A549 (cell line): ENCODE data around the gene SLC32A1. TPM values are rescaled to one million over a fixed set of nuclear protein-coding genes. Genes with fewer than 3 reads are reported as not detected.

Experiments used
- ATAC-seq, 2 experiments: fragments of 200-7000 bp in 1 of 2; fragments of >200 bp in 1 of 2; cut with Nextera tagmentation in 1 of 2; cut with Tn5 transposase in 1 of 2; 3 replicates each; pipeline versions ENCODE4 v1.8.0 to v1.9.1; 2018 to 2020; ENCODE audit warnings: mild to moderate bottlenecking in 1 of 2, moderate library complexity in 1 of 2
- CTCF ChIA-PET: fragments of 300-600 bp; sonication (Branson Sonifier 250); formaldehyde crosslinking; extraction: SDS; loops from one replicate; lab custom pipeline; 2021; ENCODE audit warnings: antibody characterized with exemption, inconsistent platforms; lab: Yijun Ruan, JAX
- POLR2A ChIA-PET: fragments of 350-600 bp; formaldehyde crosslinking; extraction: SDS; loops from one replicate; lab custom pipeline; 2021; ENCODE audit warnings: antibody characterized with exemption, inconsistent platforms; lab: Yijun Ruan, JAX
- DNase-seq, 2 experiments: peaks; one replicate each; pipeline versions ENCODE4 v3.0.0 to v3.0.0-alpha.2; 2011 to 2016; ENCODE audit warnings: low read depth in 1 of 2, low spot score in 1 of 2
- FAIRE-seq: peaks from 2 replicates; lab custom pipeline; 2011; peaks lifted over from hg19 to GRCh38; lab: Jason Lieb, UNC
- H3K27ac ChIP-seq, 2 experiments: fragments of >200 bp; sonication (Bioruptor Twin); formaldehyde crosslinking; 3 replicates each; pipeline ENCODE4 v1.5.1; 2016 to 2017
- H3K4me1 ChIP-seq: fragments of >200 bp; sonication (Bioruptor Twin); formaldehyde crosslinking; 3 replicates; pipeline ENCODE4 v1.6.1; 2016
- H3K4me2 ChIP-seq: fragments of >200 bp; sonication (Bioruptor Twin); formaldehyde crosslinking; 3 replicates; pipeline ENCODE4 v1.6.1; 2016
- H3K4me3 ChIP-seq: fragments of >200 bp; sonication (Bioruptor Twin); formaldehyde crosslinking; 3 replicates; pipeline ENCODE4 v1.5.1; 2016
- H3K9me3 ChIP-seq: fragments of >200 bp; sonication (Bioruptor Twin); formaldehyde crosslinking; 3 replicates; pipeline ENCODE4 v1.6.1; 2016
- BCL3 ChIP-seq: fragments of >200 bp; sonication (Bioruptor Twin); formaldehyde crosslinking; IDR thresholded peaks from 3 replicates; pipeline ENCODE4 v1.6.1; 2016
- BHLHE40 ChIP-seq: IDR thresholded peaks from 2 replicates; pipeline ENCODE4 v1.6.1; 2012; ENCODE audit warnings: low read depth, low read length, inconsistent platforms
- CBX8 ChIP-seq: fragments of 200-600 bp; sonication (generic); IDR thresholded peaks from 2 replicates; pipeline ENCODE4 v1.6.1; 2016
- CTCF ChIP-seq: fragments of >200 bp; sonication (Bioruptor Twin); formaldehyde crosslinking; IDR thresholded peaks from 3 replicates; pipeline ENCODE4 v1.5.1; 2016
- EP300 ChIP-seq, 2 experiments: fragments of >200 bp; sonication (Bioruptor Twin); formaldehyde crosslinking; IDR thresholded peaks; 2 replicates in 1 of 2; 3 replicates in 1 of 2; pipeline ENCODE4 v1.6.1; 2016 to 2017
- FOSL2 ChIP-seq, 2 experiments: fragments of 450-650 bp in 1 of 2; fragments of >200 bp in 1 of 2; sonication (Bioruptor Twin) in 1 of 2; formaldehyde crosslinking; IDR thresholded peaks; 2 replicates each; pipeline versions ENCODE4 v1.5.0 to v1.6.1; 2016 to 2020; ENCODE audit warnings: mild to moderate bottlenecking in 1 of 2, moderate library complexity in 1 of 2
- HES2 ChIP-seq: fragments of >200 bp; sonication (Bioruptor Twin); formaldehyde crosslinking; IDR thresholded peaks from 2 replicates; pipeline ENCODE4 v1.6.1; 2016
- HEYL ChIP-seq: fragments of 250-450 bp; sonication (Bioruptor Pico); IDR thresholded peaks from 2 replicates; pipeline ENCODE4 v1.8.0; 2021; ENCODE audit warnings: mild to moderate bottlenecking, moderate library complexity
- HMGXB4 ChIP-seq: fragments of 250-450 bp; sonication (Bioruptor Pico); IDR thresholded peaks from 2 replicates; pipeline ENCODE4 v1.5.0; 2021; ENCODE audit warnings: mild to moderate bottlenecking, moderate library complexity, borderline replicate concordance
- HOXA7 ChIP-seq: fragments of 250-450 bp; sonication (Bioruptor Pico); IDR thresholded peaks from 2 replicates; pipeline ENCODE4 v1.5.0; 2020; ENCODE audit warnings: mild to moderate bottlenecking, moderate library complexity
- HOXB13 ChIP-seq: fragments of 250-450 bp; sonication (Bioruptor Pico); IDR thresholded peaks from 2 replicates; pipeline ENCODE4 v1.5.0; 2020; ENCODE audit warnings: low read depth, mild to moderate bottlenecking, moderate library complexity
- HOXB5 ChIP-seq: fragments of 250-450 bp; sonication (Bioruptor Pico); IDR thresholded peaks from 2 replicates; pipeline ENCODE4 v1.5.0; 2020; ENCODE audit warnings: mild to moderate bottlenecking, moderate library complexity
- JUNB ChIP-seq: fragments of >200 bp; sonication (Bioruptor Twin); formaldehyde crosslinking; IDR thresholded peaks from 2 replicates; pipeline ENCODE4 v1.6.1; 2016
- KDM5A ChIP-seq: fragments of 200-600 bp; sonication (generic); IDR thresholded peaks from 2 replicates; pipeline ENCODE4 v1.6.1; 2016; ENCODE audit warnings: antibody characterized with exemption, mild to moderate bottlenecking
- NFE2L2 ChIP-seq: fragments of 150-350 bp; conservative IDR thresholded peaks from 2 replicates; pipeline ENCODE4 v1.6.1; 2014; ENCODE audit warnings: low read length
- NR3C1 ChIP-seq: fragments of >200 bp; sonication (Bioruptor Twin); formaldehyde crosslinking; IDR thresholded peaks from 3 replicates; pipeline ENCODE4 v1.6.1; 2017
- RAD21 ChIP-seq, 2 experiments: fragments of >200 bp in 1 of 2; sonication (Bioruptor Twin) in 1 of 2; formaldehyde crosslinking in 1 of 2; IDR thresholded peaks in 1 of 2; conservative IDR thresholded peaks in 1 of 2; 2 replicates in 1 of 2; 3 replicates in 1 of 2; pipeline ENCODE4 v1.6.1; 2012 to 2018; ENCODE audit warnings: inconsistent platforms in 1 of 2
- RCOR1 ChIP-seq: fragments of 150-350 bp; IDR thresholded peaks from 2 replicates; pipeline ENCODE4 v1.6.1; 2014; ENCODE audit warnings: antibody characterized with exemption, low read length, low read depth
- REST ChIP-seq: fragments of 200-600 bp; sonication (generic); IDR thresholded peaks from 2 replicates; pipeline ENCODE4 v1.6.1; 2016; ENCODE audit warnings: antibody characterized with exemption, mild to moderate bottlenecking, moderate library complexity
- RFX5 ChIP-seq: fragments of 450-650 bp; IDR thresholded peaks from 2 replicates; pipeline ENCODE4 v1.7.1; 2014; ENCODE audit warnings: antibody characterized with exemption, mild to moderate bottlenecking, moderate library complexity
- SREBF2 ChIP-seq: fragments of 450-650 bp; IDR thresholded peaks from 2 replicates; pipeline ENCODE4 v1.6.1; 2014; ENCODE audit warnings: mild to moderate bottlenecking, moderate library complexity
- TP53 ChIP-seq: fragments of 250-450 bp; sonication (Bioruptor Pico); IDR thresholded peaks from 2 replicates; pipeline ENCODE4 v1.5.0; 2021; ENCODE audit warnings: mild to moderate bottlenecking, moderate library complexity
- USF2 ChIP-seq: fragments of 450-650 bp; IDR thresholded peaks from 2 replicates; pipeline ENCODE4 v1.6.1; 2014; ENCODE audit warnings: antibody characterized with exemption
- ZC3H11A ChIP-seq: fragments of 450-650 bp; IDR thresholded peaks from 2 replicates; pipeline ENCODE4 v1.6.1; 2014; ENCODE audit warnings: antibody characterized with exemption, mild to moderate bottlenecking
- ZNF302 ChIP-seq: fragments of 250-450 bp; sonication (Bioruptor Pico); IDR thresholded peaks from 2 replicates; pipeline ENCODE4 v1.9.0; 2021; ENCODE audit warnings: inconsistent platforms, mild to moderate bottlenecking, moderate library complexity
- ZSCAN20 ChIP-seq: fragments of 250-450 bp; sonication (Bioruptor Pico); IDR thresholded peaks from 2 replicates; pipeline ENCODE4 v1.8.0; 2022; ENCODE audit warnings: mild to moderate bottlenecking, moderate library complexity
- WGBS: methylation state at CpG from one replicate; pipeline ENCODE4 v1.1.6; 2017; ENCODE audit errors: missing lambda C conversion rate; 5-methylcytosine and 5-hydroxymethylcytosine counted together
- polyA plus RNA-seq, 4 experiments: library from polyadenylated mRNA; depleted of rRNA in 3 of 4; stranded (reverse); fragments of >200 nt; fragmentation: RNase III in 1 of 4; extraction: RNeasy Plus Mini Kit Qiagen cat#74134 plus additional on column Dnase treatment in 1 of 4; gene quantifications; 2 replicates in 3 of 4; 3 replicates in 1 of 4; pipeline ENCODE4 v1.2.3, GENCODE V29; 2011 to 2017

Gene SLC32A1
- polyA plus RNA-seq, 2 of the 4 experiments (the other 2 are of a cell fraction), result not detected

GRCh38 chr20:38748861-38749149 lies 24.5 kb downstream of the SLC32A1 start:
- FAIRE-seq, result no peak
- DNase-seq, result peak in 1 of 2 experiments; percentile 15
- whole genome bisulfite sequencing, result 1% methylated on average over 8 of the region's 10 CpGs
- H3K9me3 ChIP-seq, result no peaks in the 10 kb centered on the region
- peaks cover 11% of the 10 kb centered on the region; the same call in 2 of the 3 replicates for H3K4me1 ChIP-seq
- peak; percentile 58 to 60; a peak in 4 of 6 replicates for ATAC-seq
- CTCF ChIA-PET, result interaction anchor here (0.8 to 16.3 kb wide), 8 partner anchors 16 to 115 kb away, joined by 3 to 253 read pairs (median 40); partner anchors contain the start of gene SLC32A1
- TF ChIP-seq HOXB5, result no peak
- no peak for TF ChIP-seq EP300 (IDR thresholded peaks at IDR 0.05)
- TF ChIP-seq REST, result no peak
- no peak for TF ChIP-seq RFX5
- no peak for TF ChIP-seq NFE2L2
- no peak for TF ChIP-seq CTCF
- TF ChIP-seq ZSCAN20, result no peak
- no peak for TF ChIP-seq SREBF2
- no peak for TF ChIP-seq NR3C1
- TF ChIP-seq HOXB13 (CRISPR knock-in tag), result no peak
- no peak for TF ChIP-seq USF2
- TF ChIP-seq RCOR1, result no peak
- no peak for TF ChIP-seq BCL3
- no peak for TF ChIP-seq HEYL
- no peak for TF ChIP-seq HMGXB4
- TF ChIP-seq CBX8, result no peak
- H3K27ac ChIP-seq, result peak overlapping the region; percentile 96
- peak overlapping the region; percentile 99 for H3K4me3 ChIP-seq
- POLR2A ChIA-PET, result no interaction called here
- H3K4me2 ChIP-seq, result peak overlapping the region; percentile 89

- DNase-seq, result peak; percentile 52 to 58
- POLR2A ChIA-PET, result no interaction called here
- Histone ChIP-seq H3K9me3 (no peaks in the 10 kb centered on the region), H3K4me2 (no peak overlapping the region), H3K27ac (no peak overlapping the region), H3K4me3 (no peak overlapping the region), H3K4me1 (peaks cover 11% of the 10 kb centered on the region; the same call in 2 of the 3 replicates)
- ATAC-seq, result no peak
- CTCF ChIA-PET, result interaction anchor here (0.7 to 16.3 kb wide), 33 partner anchors 9 to 579 kb away, joined by 3 to 253 read pairs (median 5); partner anchors contain the start of gene SLC32A1
- FAIRE-seq, result no peak
- 30% methylated on average over 5 of the region's 5 CpGs for WGBS
- no peak for TF ChIP-seq FOSL2 (IDR thresholded peaks at IDR 0.05)
- peak; percentile 41; the same call in 1 of the 2 replicates for TF ChIP-seq FOSL2 (CRISPR knock-in tag; IDR thresholded peaks at IDR 0.05)
- TF ChIP-seq BHLHE40, result no peak
- TF ChIP-seq CTCF, result peak; percentile 87
- no peak for TF ChIP-seq ZC3H11A
- TF ChIP-seq TP53 (CRISPR knock-in tag), result no peak
- no peak for TF ChIP-seq JUNB
- TF ChIP-seq RAD21 (conservative IDR thresholded peaks at IDR 0.05 in 1 of 2, IDR thresholded peaks at IDR 0.05 in 1 of 2), result peak; percentile 81 to 82
- TF ChIP-seq ZNF302 (CRISPR knock-in tag), result no peak
- TF ChIP-seq HOXA7 (CRISPR knock-in tag), result no peak
- no peak for TF ChIP-seq HES2
- TF ChIP-seq EP300 (IDR thresholded peaks at IDR 0.05), result no peak
- no peak for TF ChIP-seq KDM5A
Measured at GRCh38 chr20:38751360-38751976, 27.2 kb downstream of the SLC32A1 start.
